HEK293 (cell line): ENCODE measurements around the gene LARGE1.

Source experiments
- CTCF ChIA-PET: fragments of 350-600 bp; formaldehyde crosslinking; extraction: SDS; loops from one replicate; lab custom pipeline; 2021; ENCODE audit warnings: antibody characterized with exemption; lab: Yijun Ruan, JAX
- POLR2A ChIA-PET: fragments of 300-600 bp; formaldehyde crosslinking; extraction: SDS; loops from one replicate; lab custom pipeline; 2020; ENCODE audit warnings: antibody characterized with exemption, inconsistent platforms; lab: Yijun Ruan, JAX
- H3K27ac ChIP-seq: fragments of 200-500 bp; sonication (Bioruptor generic); 2 replicates; pipeline ENCODE4 v1.5.1; 2014; ENCODE audit warnings: low read depth, low read length, control low read depth, inconsistent platforms; ENCODE audit errors: extremely low read depth
- H3K36me3 ChIP-seq, 2 experiments: fragments of 200-500 bp in 1 of 2; sonication (Bioruptor generic) in 1 of 2; 1 replicate in 1 of 2; 2 replicates in 1 of 2; pipeline ENCODE4 v1.5.1; 2014 to 2017; ENCODE audit warnings: inconsistent platforms in 2 of 2, low read length in 2 of 2; ENCODE audit not compliant: control insufficient read depth in 2 of 2, insufficient read depth in 1 of 2
- H3K4me1 ChIP-seq: fragments of 200-500 bp; sonication (Bioruptor generic); 2 replicates; pipeline ENCODE4 v1.5.1; 2014; ENCODE audit warnings: mild to moderate bottlenecking, low read length, inconsistent platforms; ENCODE audit not compliant: control insufficient read depth, insufficient read depth
- H3K4me3 ChIP-seq: 2 replicates; pipeline ENCODE4 v1.5.1; 2011; ENCODE audit warnings: low read depth, mild to moderate bottlenecking, control low read depth, low read length, moderate library complexity
- H3K9me3 ChIP-seq: fragments of 200-500 bp; sonication (Bioruptor generic); 2 replicates; pipeline ENCODE4 v1.5.1; 2014; ENCODE audit warnings: low read depth, low read length, inconsistent platforms; ENCODE audit not compliant: control insufficient read depth, insufficient read depth
- BCL11B ChIP-seq: fragments of 450-650 bp; formaldehyde crosslinking; IDR thresholded peaks from 2 replicates; pipeline ENCODE4 v1.5.1; 2016; ENCODE audit warnings: low read depth, missing biosample characterization, missing genetic modification characterization
- ELK4 ChIP-seq: IDR thresholded peaks from 2 replicates; pipeline ENCODE4 v1.6.1; 2011; ENCODE audit warnings: mild to moderate bottlenecking, low read depth, low read length, borderline replicate concordance
- HOXC10 ChIP-seq: sonication (generic); formaldehyde crosslinking; IDR thresholded peaks from 2 replicates; pipeline ENCODE4 v1.8.1; 2023; ENCODE audit warnings: mild to moderate bottlenecking, missing genetic modification reagents
- IKZF3 ChIP-seq: fragments of 450-650 bp; IDR thresholded peaks from 2 replicates; pipeline ENCODE4 v1.5.0; 2018; ENCODE audit warnings: missing biosample characterization, mild to moderate bottlenecking, missing genetic modification characterization, moderate library complexity
- MYNN ChIP-seq: fragments of 450-650 bp; formaldehyde crosslinking; IDR thresholded peaks from 2 replicates; pipeline ENCODE4 v1.5.1; 2016; ENCODE audit warnings: missing biosample characterization, missing genetic modification characterization, borderline replicate concordance
- MZF1 ChIP-seq: fragments of 450-650 bp; formaldehyde crosslinking; IDR thresholded peaks from 2 replicates; pipeline ENCODE4 v1.5.1; 2017; ENCODE audit warnings: missing biosample characterization, missing genetic modification characterization, borderline replicate concordance
- TCF7L2 ChIP-seq: IDR thresholded peaks from 2 replicates; pipeline ENCODE4 v1.6.1; 2011; ENCODE audit warnings: low read depth, mild to moderate bottlenecking, inconsistent platforms, low read length, moderate library complexity, borderline replicate concordance
- TRIM28 ChIP-seq: IDR thresholded peaks from 2 replicates; pipeline ENCODE4 v1.6.1; 2011; ENCODE audit warnings: low read length, control low read depth, borderline replicate concordance
- ZFHX2 ChIP-seq: fragments of 450-650 bp; formaldehyde crosslinking; conservative IDR thresholded peaks from 2 replicates; pipeline ENCODE4 v1.5.1; 2016; ENCODE audit warnings: missing biosample characterization, missing genetic modification characterization
- ZNF214 ChIP-seq: fragments of 450-650 bp; formaldehyde crosslinking; IDR thresholded peaks from 2 replicates; pipeline ENCODE4 v1.5.1; 2017; ENCODE audit warnings: missing biosample characterization, mild to moderate bottlenecking, missing genetic modification characterization, borderline replicate concordance
- ZNF24 ChIP-seq: fragments of 450-650 bp; formaldehyde crosslinking; IDR thresholded peaks from 2 replicates; pipeline ENCODE4 v1.5.1; 2016; ENCODE audit warnings: missing biosample characterization, missing genetic modification characterization
- ZNF341 ChIP-seq: fragments of 450-650 bp; formaldehyde crosslinking; IDR thresholded peaks from 2 replicates; pipeline ENCODE4; 2016; ENCODE audit warnings: low read depth, missing biosample characterization, missing genetic modification characterization
- ZNF488 ChIP-seq: fragments of 450-650 bp; formaldehyde crosslinking; IDR thresholded peaks from 2 replicates; pipeline ENCODE4 v1.5.1; 2016; ENCODE audit warnings: missing biosample characterization, missing genetic modification characterization
- ZNF529 ChIP-seq: fragments of 450-650 bp; formaldehyde crosslinking; IDR thresholded peaks from 2 replicates; pipeline ENCODE4 v1.5.1; 2017; ENCODE audit warnings: missing genetic modification characterization, missing biosample characterization; ENCODE audit not compliant: insufficient replicate concordance
- ZNF585B ChIP-seq: fragments of 450-650 bp; formaldehyde crosslinking; IDR thresholded peaks from 2 replicates; pipeline ENCODE4 v1.5.1; 2016; ENCODE audit warnings: missing biosample characterization, missing genetic modification characterization
- ZNF707 ChIP-seq: fragments of 450-650 bp; formaldehyde crosslinking; IDR thresholded peaks from 2 replicates; pipeline ENCODE4 v1.5.1; 2016; ENCODE audit warnings: missing biosample characterization, missing genetic modification characterization
- TF ChIP-seq, protein P1 (sequence below): fragments of 450-650 bp; IDR thresholded peaks from 2 replicates; pipeline ENCODE4 v1.5.1; 2018; ENCODE audit warnings: missing biosample characterization, mild to moderate bottlenecking, missing genetic modification characterization
- TF ChIP-seq, protein P2 (sequence below): fragments of 450-650 bp; formaldehyde crosslinking; IDR thresholded peaks from 2 replicates; pipeline ENCODE4 v1.5.0; 2017; ENCODE audit warnings: missing biosample characterization, missing genetic modification characterization, borderline replicate concordance
- TF ChIP-seq, protein P3 (sequence below): fragments of 450-650 bp; formaldehyde crosslinking; IDR thresholded peaks from 2 replicates; pipeline ENCODE4 v1.5.1; 2016; ENCODE audit warnings: missing biosample characterization, missing genetic modification characterization, low read depth

The LARGE1 gene

GRCh38 chr22:33324228-33324627 is 596.0 kb downstream of the LARGE1 start (continued):
- TF ChIP-seq, protein P1, sequence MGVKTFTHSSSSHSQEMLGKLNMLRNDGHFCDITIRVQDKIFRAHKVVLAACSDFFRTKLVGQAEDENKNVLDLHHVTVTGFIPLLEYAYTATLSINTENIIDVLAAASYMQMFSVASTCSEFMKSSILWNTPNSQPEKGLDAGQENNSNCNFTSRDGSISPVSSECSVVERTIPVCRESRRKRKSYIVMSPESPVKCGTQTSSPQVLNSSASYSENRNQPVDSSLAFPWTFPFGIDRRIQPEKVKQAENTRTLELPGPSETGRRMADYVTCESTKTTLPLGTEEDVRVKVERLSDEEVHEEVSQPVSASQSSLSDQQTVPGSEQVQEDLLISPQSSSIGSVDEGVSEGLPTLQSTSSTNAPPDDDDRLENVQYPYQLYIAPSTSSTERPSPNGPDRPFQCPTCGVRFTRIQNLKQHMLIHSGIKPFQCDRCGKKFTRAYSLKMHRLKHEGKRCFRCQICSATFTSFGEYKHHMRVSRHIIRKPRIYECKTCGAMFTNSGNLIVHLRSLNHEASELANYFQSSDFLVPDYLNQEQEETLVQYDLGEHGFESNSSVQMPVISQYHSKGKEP (tag by site-specific recombination): no peak
- no peak for TF ChIP-seq ZNF707 (tag by site-specific recombination)
- TF ChIP-seq, protein P2, sequence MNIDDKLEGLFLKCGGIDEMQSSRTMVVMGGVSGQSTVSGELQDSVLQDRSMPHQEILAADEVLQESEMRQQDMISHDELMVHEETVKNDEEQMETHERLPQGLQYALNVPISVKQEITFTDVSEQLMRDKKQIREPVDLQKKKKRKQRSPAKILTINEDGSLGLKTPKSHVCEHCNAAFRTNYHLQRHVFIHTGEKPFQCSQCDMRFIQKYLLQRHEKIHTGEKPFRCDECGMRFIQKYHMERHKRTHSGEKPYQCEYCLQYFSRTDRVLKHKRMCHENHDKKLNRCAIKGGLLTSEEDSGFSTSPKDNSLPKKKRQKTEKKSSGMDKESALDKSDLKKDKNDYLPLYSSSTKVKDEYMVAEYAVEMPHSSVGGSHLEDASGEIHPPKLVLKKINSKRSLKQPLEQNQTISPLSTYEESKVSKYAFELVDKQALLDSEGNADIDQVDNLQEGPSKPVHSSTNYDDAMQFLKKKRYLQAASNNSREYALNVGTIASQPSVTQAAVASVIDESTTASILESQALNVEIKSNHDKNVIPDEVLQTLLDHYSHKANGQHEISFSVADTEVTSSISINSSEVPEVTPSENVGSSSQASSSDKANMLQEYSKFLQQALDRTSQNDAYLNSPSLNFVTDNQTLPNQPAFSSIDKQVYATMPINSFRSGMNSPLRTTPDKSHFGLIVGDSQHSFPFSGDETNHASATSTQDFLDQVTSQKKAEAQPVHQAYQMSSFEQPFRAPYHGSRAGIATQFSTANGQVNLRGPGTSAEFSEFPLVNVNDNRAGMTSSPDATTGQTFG (tag by site-specific recombination): no peak
- TF ChIP-seq HOXC10 (CRISPR knock-in tag): no peak
- no peak for TF ChIP-seq ZNF585B (tag by site-specific recombination)
- no peak for TF ChIP-seq ZNF341 (tag by site-specific recombination)
- TF ChIP-seq TCF7L2: no peak
- TF ChIP-seq, protein P3, sequence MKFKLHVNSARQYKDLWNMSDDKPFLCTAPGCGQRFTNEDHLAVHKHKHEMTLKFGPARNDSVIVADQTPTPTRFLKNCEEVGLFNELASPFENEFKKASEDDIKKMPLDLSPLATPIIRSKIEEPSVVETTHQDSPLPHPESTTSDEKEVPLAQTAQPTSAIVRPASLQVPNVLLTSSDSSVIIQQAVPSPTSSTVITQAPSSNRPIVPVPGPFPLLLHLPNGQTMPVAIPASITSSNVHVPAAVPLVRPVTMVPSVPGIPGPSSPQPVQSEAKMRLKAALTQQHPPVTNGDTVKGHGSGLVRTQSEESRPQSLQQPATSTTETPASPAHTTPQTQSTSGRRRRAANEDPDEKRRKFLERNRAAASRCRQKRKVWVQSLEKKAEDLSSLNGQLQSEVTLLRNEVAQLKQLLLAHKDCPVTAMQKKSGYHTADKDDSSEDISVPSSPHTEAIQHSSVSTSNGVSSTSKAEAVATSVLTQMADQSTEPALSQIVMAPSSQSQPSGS (tag by site-specific recombination): no peak

- H3K4me3 ChIP-seq: no peak overlapping the region
- CTCF ChIA-PET: interaction anchor here (0.6 to 2.0 kb wide), 3 partner anchors 19 to 355 kb away, joined by 3 to 8 read pairs (median 3); no protein-coding TSS in a partner anchor
- POLR2A ChIA-PET: no interaction called here
- H3K9me3 ChIP-seq: no peaks in the 10 kb centered on the region
- H3K27ac ChIP-seq: no peak overlapping the region
- no peak for TF ChIP-seq ZNF488 (tag by site-specific recombination)
- TF ChIP-seq MYNN: no peak
- TF ChIP-seq MZF1 (tag by site-specific recombination): no peak
- peak; percentile 63 for TF ChIP-seq ZFHX2
- no peak for TF ChIP-seq ZNF529 (tag by site-specific recombination)
- TF ChIP-seq TRIM28: no peak
- no peaks in the 10 kb centered on the region for H3K36me3 ChIP-seq
- H3K4me1 ChIP-seq: no peaks in the 10 kb centered on the region
Measured at GRCh38 chr22:33321466-33321865, 598.8 kb downstream of the LARGE1 start.

DNA sequence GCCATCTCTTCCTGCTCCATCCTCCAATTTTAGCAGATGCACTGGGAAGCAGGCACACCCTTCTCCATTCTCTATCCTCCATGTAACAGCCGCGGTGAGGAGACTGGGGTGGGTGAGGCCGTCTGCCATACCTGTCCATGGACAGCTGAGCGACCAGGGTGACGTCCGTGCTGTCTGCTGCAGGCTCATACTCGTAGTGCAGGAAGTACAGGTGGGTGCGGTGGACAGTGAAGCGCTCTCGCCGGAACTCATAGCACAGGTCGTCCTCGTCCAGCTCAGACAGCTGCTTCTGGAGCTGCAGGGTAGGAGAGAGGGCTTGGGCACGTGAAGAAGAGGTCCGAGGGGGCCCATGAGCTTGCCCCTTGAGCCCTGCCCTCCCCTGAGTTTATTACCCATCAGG is 604.3 kb downstream of the LARGE1 start:
- no peaks in the 10 kb centered on the region for H3K9me3 ChIP-seq
- H3K4me1 ChIP-seq: no peaks in the 10 kb centered on the region
- no peak overlapping the region for H3K27ac ChIP-seq
- POLR2A ChIA-PET: no interaction called here
- TF ChIP-seq ELK4 (no peak), IKZF3 (tag by site-specific recombination) (no peak), ZNF24 (tag by site-specific recombination) (no peak), ZNF214 (tag by site-specific recombination) (no peak), BCL11B (tag by site-specific recombination) (no peak)
- no peak overlapping the region for H3K4me3 ChIP-seq
- CTCF ChIA-PET: interaction anchor here (1.5 to 2.9 kb wide), 2 partner anchors 14 to 16 kb away, joined by 3 to 14 read pairs; no protein-coding TSS in a partner anchor
- peaks cover 0 to 3% of the 10 kb centered on the region in 2 experiments; a peak in 1 of 3 replicates for H3K36me3 ChIP-seq
